GM13976 (cell line): ENCODE measurements around the gene KCNMB2.

Experiments used
- DNase-seq: peaks from one replicate; pipeline ENCODE4 v3.0.0; 2012; ENCODE audit warnings: low spot score
- CTCF ChIP-seq: IDR thresholded peaks from 2 replicates; pipeline ENCODE4 v1.5.1; 2012; ENCODE audit warnings: borderline replicate concordance, mild to moderate bottlenecking; ENCODE audit not compliant: insufficient read depth; ENCODE audit errors: extremely low read depth, missing control alignments, control extremely low read depth
- in situ Hi-C: fragments of 300-500 bp; cut with MboI; formaldehyde crosslinking; loops from one replicate; pipeline ENCODE4 v1.12.0; 2022; ENCODE audit warnings: low sequenced_read_pairs, mixed read lengths, inconsistent platforms; ENCODE audit not compliant: unreplicated experiment

Gene KCNMB2

GRCh38 chr3:178527981-178528380 is 8.3 kb upstream of the KCNMB2 start:
- in situ Hi-C loops = no loop called here
- DNase-seq = no peak
- TF ChIP-seq CTCF = no peak

GRCh38 chr3:178529606-178530225 is 6.5 kb upstream of the KCNMB2 start:
- no peak for DNase-seq
- in situ Hi-C loops = no loop called here
- TF ChIP-seq CTCF = no peak

- no peak for DNase-seq
- no peak for TF ChIP-seq CTCF
- in situ Hi-C loops = no loop called here
Measured at GRCh38 chr3:178532476-178532875, 3.8 kb upstream of the KCNMB2 start.

GRCh38 chr3:178537122-178537705 is 978 bp downstream of the KCNMB2 start:
- in situ Hi-C loops = no loop called here
- no peak for DNase-seq
- TF ChIP-seq CTCF = no peak

- no peak for TF ChIP-seq CTCF
- no peak for DNase-seq
- in situ Hi-C loops = no loop called here
Measured at GRCh38 chr3:178538056-178538455, 1.8 kb downstream of the KCNMB2 start.

GRCh38 chr3:178540184-178540583 is 3.9 kb downstream of the KCNMB2 start:
- no peak for DNase-seq
- no peak for TF ChIP-seq CTCF
- in situ Hi-C loops = no loop called here
